Endothelial cell of umbilical vein (primary cell): Measurements from ENCODE around the gene UBAC1. TPM values are rescaled to one million over a fixed set of nuclear protein-coding genes. Genes with fewer than 3 reads are reported as not detected.

ENCODE experiments used
- BruUV-seq: library from RNA; stranded (reverse); fragments of 400-500 nt; replicated peaks from 2 replicates; lab custom pipeline; 2021; lab: Mats Ljungman, UMichigan
- CTCF ChIA-PET: fragments of 300-600, 350-600 bp; sonication (Branson Sonifier 250); formaldehyde crosslinking; loops from one replicate; lab custom pipeline; 2021; ENCODE audit warnings: antibody characterized with exemption, inconsistent platforms; lab: Charles Lee
- POLR2A ChIA-PET: fragments of 300-600, 350-600 bp; sonication (Branson Sonifier 250); formaldehyde crosslinking; loops from one replicate; lab custom pipeline; 2021; ENCODE audit warnings: antibody characterized with exemption, inconsistent platforms; lab: Charles Lee
- DNase-seq: peaks from one replicate; pipeline ENCODE4 v3.0.0-alpha.2; 2011; ENCODE audit warnings: low read depth, low spot score
- FAIRE-seq: peaks from 2 replicates; lab custom pipeline; 2011; peaks lifted over from hg19 to GRCh38; lab: Jason Lieb, UNC
- H2AFZ ChIP-seq: 2 replicates; pipeline ENCODE4 v1.6.0; 2012; ENCODE audit warnings: low read depth, low read length, control low read depth, inconsistent platforms
- H3K27ac ChIP-seq: 2 replicates; pipeline ENCODE4 v1.5.1; 2011; ENCODE audit warnings: low read depth, mild to moderate bottlenecking, control low read depth, low read length, moderate library complexity; ENCODE audit not compliant: insufficient read depth
- H3K27me3 ChIP-seq, 2 experiments: 2 replicates each; pipeline versions ENCODE4 v1.6.0 to v1.6.1; 2011; ENCODE audit warnings: low read length in 2 of 2, mixed read lengths in 1 of 2; ENCODE audit not compliant: control insufficient read depth in 2 of 2, insufficient read depth in 2 of 2
- H3K36me3 ChIP-seq, 2 experiments: 2 replicates in 1 of 2; 3 replicates in 1 of 2; pipeline ENCODE4 v1.5.1; 2011; ENCODE audit warnings: low read length in 2 of 2, mild to moderate bottlenecking in 1 of 2, moderate library complexity in 1 of 2; ENCODE audit not compliant: control insufficient read depth in 2 of 2, insufficient read depth in 2 of 2; ENCODE audit errors: extremely low read depth in 1 of 2
- H3K4me1 ChIP-seq: 3 replicates; pipeline ENCODE4 v1.5.1; 2011; ENCODE audit warnings: mild to moderate bottlenecking, low read length; ENCODE audit not compliant: control insufficient read depth, insufficient read depth; ENCODE audit errors: extremely low read depth
- H3K4me2 ChIP-seq: 2 replicates; pipeline ENCODE4 v1.6.1; 2011; ENCODE audit warnings: low read length, control low read depth, mixed read lengths; ENCODE audit not compliant: insufficient read depth
- H3K4me3 ChIP-seq, 3 experiments: fragments of 200-600 bp in 1 of 3; sonication (generic), shearing (Covaris generic) in 1 of 3; replicated peaks in 1 of 3; 2 replicates each; pipeline ENCODE4 v1.5.1; 2011 to 2016; ENCODE audit warnings: control low read depth in 3 of 3, low read length in 3 of 3, mild to moderate bottlenecking in 2 of 3, inconsistent platforms in 1 of 3, low read depth in 1 of 3, moderate library complexity in 1 of 3; ENCODE audit not compliant: insufficient read depth in 1 of 3
- H3K79me2 ChIP-seq: 2 replicates; pipeline ENCODE4 v1.6.0; 2012; ENCODE audit warnings: low read length, inconsistent platforms; ENCODE audit not compliant: control insufficient read depth, insufficient read depth
- H3K9ac ChIP-seq: replicated peaks from 2 replicates; pipeline ENCODE3; 2011; ENCODE audit warnings: low read length, control low read depth; ENCODE audit not compliant: insufficient read depth; ENCODE audit errors: extremely low read depth
- H3K9me1 ChIP-seq: replicated peaks from 3 replicates; pipeline ENCODE4 v1.6.0; 2011; ENCODE audit warnings: mild to moderate bottlenecking, low read length; ENCODE audit not compliant: control insufficient read depth, insufficient read depth; ENCODE audit errors: extremely low read depth
- H3K9me3 ChIP-seq: replicated peaks from 2 replicates; pipeline ENCODE4 v1.5.1; 2012; ENCODE audit warnings: low read length, inconsistent platforms; ENCODE audit not compliant: control insufficient read depth, insufficient read depth
- H4K20me1 ChIP-seq: replicated peaks from 2 replicates; pipeline ENCODE3; 2011; ENCODE audit warnings: mild to moderate bottlenecking, low read length; ENCODE audit not compliant: control insufficient read depth, insufficient read depth; ENCODE audit errors: extremely low read depth
- EZH2 ChIP-seq: IDR thresholded peaks from 2 replicates; pipeline ENCODE4 v1.6.1; 2012; ENCODE audit warnings: borderline replicate concordance, low read depth, mild to moderate bottlenecking, moderate library complexity, low read length, inconsistent platforms; ENCODE audit not compliant: severe bottlenecking
- FOS ChIP-seq: IDR thresholded peaks from 2 replicates; pipeline ENCODE4 v1.6.1; 2011; ENCODE audit warnings: mild to moderate bottlenecking, low read length, moderate library complexity, borderline replicate concordance; ENCODE audit not compliant: insufficient read depth
- GATA2 ChIP-seq: IDR thresholded peaks from 2 replicates; pipeline ENCODE4 v1.7.0; 2011; ENCODE audit warnings: low read depth, mild to moderate bottlenecking, moderate library complexity, mixed read lengths, low read length; ENCODE audit not compliant: insufficient read length, insufficient read depth
- JUN ChIP-seq: IDR thresholded peaks from 2 replicates; pipeline ENCODE4 v1.6.1; 2011; ENCODE audit warnings: borderline replicate concordance, low read depth; ENCODE audit not compliant: insufficient read length, insufficient read depth
- MYC ChIP-seq: IDR thresholded peaks from one replicate; pipeline ENCODE4 v1.6.1; 2011; ENCODE audit warnings: mild to moderate bottlenecking, low read depth, low read length
- POLR2A ChIP-seq: IDR thresholded peaks from 2 replicates; pipeline ENCODE4 v1.6.1; 2012; ENCODE audit warnings: low read depth, mild to moderate bottlenecking, control low read depth, low read length
- POLR2AphosphoS5 ChIP-seq: IDR thresholded peaks from 2 replicates; pipeline ENCODE4 v1.6.1; 2012; ENCODE audit warnings: low read depth, mild to moderate bottlenecking, control low read depth, low read length, moderate library complexity; ENCODE audit not compliant: insufficient read depth
- dilution Hi-C: fragments of 300-500 bp; cut with MboI; formaldehyde crosslinking; loops from one replicate; pipeline ENCODE4 v1.15.0; 2019; ENCODE audit warnings: low sequenced_read_pairs; ENCODE audit not compliant: extremely low pct_ligation_motif_present
- intact Hi-C: fragments of 100-400 bp; cut with micrococcal nuclease; formaldehyde crosslinking; loops from one replicate; pipeline ENCODE4 v1.10.0; 2022
- polyA plus RNA-seq, 4 experiments: library from polyadenylated mRNA; depleted of rRNA in 3 of 4; stranded (reverse) in 3 of 4; unstranded in 1 of 4; fragments of >200 nt; gene quantifications; 2 replicates each; pipeline versions ENCODE4 v1.2.1 to v1.2.3, GENCODE V29; 2011 to 2012; ENCODE audit warnings: missing spikeins in 1 of 4
- total RNA-seq: library from RNA; stranded (reverse); gene quantifications from 2 replicates; pipeline ENCODE4 v1.2.3, GENCODE V29; 2021
- TF ChIP-seq, protein P1 (sequence below): IDR thresholded peaks from 2 replicates; pipeline ENCODE4 v1.6.1; 2011; ENCODE audit not compliant: insufficient read depth, insufficient read length
- TF ChIP-seq, protein P2 (sequence below), 2 donors: IDR thresholded peaks; 1 replicate in 1 of 2; 2 replicates in 1 of 2; pipeline ENCODE4 v1.5.1; 2011; ENCODE audit warnings: low read length in 2 of 2, mild to moderate bottlenecking in 2 of 2, moderate library complexity in 2 of 2, control low read depth in 1 of 2, inconsistent platforms in 1 of 2, low read depth in 1 of 2; ENCODE audit not compliant: insufficient read depth in 1 of 2; ENCODE audit errors: extremely low read depth in 1 of 2

Gene UBAC1
- total and polyA plus RNA-seq, 2 donors (not counting 3 experiments of a cell fraction or from before 2014, with no cell fraction given): 39.5 to 56.7 TPM

DNA sequence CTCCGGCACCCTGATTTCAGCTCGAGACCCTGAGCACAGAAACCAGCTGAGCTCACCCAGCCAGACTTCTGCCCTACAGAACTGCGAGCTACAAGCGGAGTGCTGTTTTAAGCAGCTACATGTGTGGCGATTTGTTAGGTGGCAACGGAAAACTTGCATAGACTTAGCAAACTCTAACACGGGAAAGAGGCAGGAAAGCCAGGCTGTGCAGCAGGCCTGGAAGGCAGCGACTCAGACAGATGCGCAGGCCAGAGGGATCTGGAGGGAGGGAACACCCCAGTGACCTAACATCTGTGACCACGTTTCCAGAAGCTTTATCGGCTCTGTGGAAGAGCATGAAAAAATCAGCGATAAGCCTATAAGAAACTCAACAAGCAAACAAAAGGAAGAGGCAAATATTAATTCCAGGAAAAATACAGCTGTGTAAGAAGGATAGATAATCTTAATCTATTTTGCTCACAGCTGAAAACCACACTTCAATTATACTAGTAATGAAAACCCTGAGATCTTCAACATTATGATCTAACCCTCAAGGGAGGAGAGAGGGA, 11.0 kb downstream of the UBAC1 start:
- H3K27me3 ChIP-seq: no peaks in the 10 kb centered on the region
- H3K9ac ChIP-seq: no peak overlapping the region
- TF ChIP-seq EZH2: no peak
- TF ChIP-seq, protein P1, sequence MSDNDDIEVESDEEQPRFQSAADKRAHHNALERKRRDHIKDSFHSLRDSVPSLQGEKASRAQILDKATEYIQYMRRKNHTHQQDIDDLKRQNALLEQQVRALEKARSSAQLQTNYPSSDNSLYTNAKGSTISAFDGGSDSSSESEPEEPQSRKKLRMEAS: no peak
- TF ChIP-seq, protein P2, sequence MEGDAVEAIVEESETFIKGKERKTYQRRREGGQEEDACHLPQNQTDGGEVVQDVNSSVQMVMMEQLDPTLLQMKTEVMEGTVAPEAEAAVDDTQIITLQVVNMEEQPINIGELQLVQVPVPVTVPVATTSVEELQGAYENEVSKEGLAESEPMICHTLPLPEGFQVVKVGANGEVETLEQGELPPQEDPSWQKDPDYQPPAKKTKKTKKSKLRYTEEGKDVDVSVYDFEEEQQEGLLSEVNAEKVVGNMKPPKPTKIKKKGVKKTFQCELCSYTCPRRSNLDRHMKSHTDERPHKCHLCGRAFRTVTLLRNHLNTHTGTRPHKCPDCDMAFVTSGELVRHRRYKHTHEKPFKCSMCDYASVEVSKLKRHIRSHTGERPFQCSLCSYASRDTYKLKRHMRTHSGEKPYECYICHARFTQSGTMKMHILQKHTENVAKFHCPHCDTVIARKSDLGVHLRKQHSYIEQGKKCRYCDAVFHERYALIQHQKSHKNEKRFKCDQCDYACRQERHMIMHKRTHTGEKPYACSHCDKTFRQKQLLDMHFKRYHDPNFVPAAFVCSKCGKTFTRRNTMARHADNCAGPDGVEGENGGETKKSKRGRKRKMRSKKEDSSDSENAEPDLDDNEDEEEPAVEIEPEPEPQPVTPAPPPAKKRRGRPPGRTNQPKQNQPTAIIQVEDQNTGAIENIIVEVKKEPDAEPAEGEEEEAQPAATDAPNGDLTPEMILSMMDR (IDR thresholded peaks at IDR 0.05; ENCODE audit: extremely low read depth in 1 of 2, insufficient read depth in 1 of 2, low read depth in 1 of 2, low read length in 2 of 2): no peak
- TF ChIP-seq FOS: no peak
- no peak for TF ChIP-seq POLR2A
- no peak for TF ChIP-seq GATA2
- no peak for TF ChIP-seq POLR2AphosphoS5
- no peak for TF ChIP-seq JUN
- TF ChIP-seq MYC: no peak
- dilution Hi-C loops (no loop called here), intact Hi-C loops (no loop called here)
- no peak overlapping the region for H3K27ac ChIP-seq
- ChIA-PET POLR2A (no interaction called here), CTCF (no interaction called here)
- no peaks in the 10 kb centered on the region for H3K9me1 ChIP-seq
- no peak overlapping the region for H3K4me2 ChIP-seq
- DNase-seq (no peak), FAIRE-seq (no peak)
- no peaks in the 10 kb centered on the region for H3K9me3 ChIP-seq
- H3K79me2 ChIP-seq: no peaks in the 10 kb centered on the region
- H3K36me3 ChIP-seq: peaks cover 6 to 25% of the 10 kb centered on the region in 2 experiments
- no TSS peak for BruUV-seq
- no peak overlapping the region for H3K4me3 ChIP-seq
- H2AFZ ChIP-seq: no peak overlapping the region
- no peaks in the 10 kb centered on the region for H3K4me1 ChIP-seq
- no peaks in the 10 kb centered on the region for H4K20me1 ChIP-seq
